ENCODE data around the gene KDM2B.

GRCh38 chr12:121581686-121582429 lies 1.0 kb upstream of the KDM2B start:
- no peak for TF ChIP-seq CTCF (conservative IDR thresholded peaks at IDR 0.05; ENCODE audit: low read depth, low read length)
- no peak for TF ChIP-seq EZH2 (IDR thresholded peaks at IDR 0.05; ENCODE audit: borderline replicate concordance, low read depth, low read length, poor library complexity, severe bottlenecking)
